Calu3 (cell line): ENCODE measurements around the gene SNRPN. TPM values are rescaled to one million over a fixed set of nuclear protein-coding genes. Genes with fewer than 3 reads are reported as not detected.

ENCODE experiments used
- BruUV-seq: library from RNA; stranded (reverse); fragments of 400-500 nt; replicated peaks from 2 replicates; lab custom pipeline; 2021; lab: Mats Ljungman, UMichigan
- CTCF ChIA-PET: fragments of 300-600 bp; sonication (Branson Sonifier 250); formaldehyde crosslinking; loops from one replicate; lab custom pipeline; 2022; ENCODE audit warnings: antibody characterized with exemption; lab: Charles Lee
- DNase-seq: peaks from one replicate; pipeline ENCODE4 v3.0.0; 2022
- H3K27ac Mint-ChIP-seq: one replicate; pipeline ENCODE4 v1.8.0; 2022; ENCODE audit warnings: mixed read lengths; ENCODE audit not compliant: unreplicated experiment
- H3K27me3 Mint-ChIP-seq: one replicate; pipeline ENCODE4 v1.8.0; 2022; ENCODE audit warnings: mixed read lengths; ENCODE audit not compliant: unreplicated experiment
- H3K36me3 Mint-ChIP-seq: one replicate; pipeline ENCODE4 v1.8.0; 2022; ENCODE audit warnings: mild to moderate bottlenecking, moderate library complexity, mixed read lengths; ENCODE audit not compliant: insufficient read depth, unreplicated experiment
- H3K4me1 Mint-ChIP-seq: one replicate; pipeline ENCODE4 v1.8.0; 2022; ENCODE audit warnings: mild to moderate bottlenecking, low read depth, mixed read lengths; ENCODE audit not compliant: unreplicated experiment
- H3K4me3 Mint-ChIP-seq: one replicate; pipeline ENCODE4 v1.8.0; 2022; ENCODE audit warnings: mild to moderate bottlenecking, low read depth, moderate library complexity, mixed read lengths; ENCODE audit not compliant: unreplicated experiment
- H3K9me3 Mint-ChIP-seq: one replicate; pipeline ENCODE4 v1.8.0; 2022; ENCODE audit warnings: low read depth, mixed read lengths; ENCODE audit not compliant: unreplicated experiment
- intact Hi-C: fragments of 100-400 bp; cut with micrococcal nuclease; formaldehyde crosslinking; loops from one replicate; pipeline ENCODE4 v1.10.0; 2022; ENCODE audit not compliant: unreplicated experiment
- total RNA-seq: library from RNA; stranded (reverse); gene quantifications from 2 replicates; pipeline ENCODE4 v1.2.3, GENCODE V29; 2022
- TF ChIP-seq, protein P1 (sequence below): fragments of 200-600 bp; IDR thresholded peaks from one replicate; pipeline ENCODE4 v1.8.0; 2022; ENCODE audit warnings: antibody characterized with exemption; ENCODE audit not compliant: unreplicated experiment

SNRPN gene
- total RNA-seq, 1 experiment from 2014 or later: not detected

DNA sequence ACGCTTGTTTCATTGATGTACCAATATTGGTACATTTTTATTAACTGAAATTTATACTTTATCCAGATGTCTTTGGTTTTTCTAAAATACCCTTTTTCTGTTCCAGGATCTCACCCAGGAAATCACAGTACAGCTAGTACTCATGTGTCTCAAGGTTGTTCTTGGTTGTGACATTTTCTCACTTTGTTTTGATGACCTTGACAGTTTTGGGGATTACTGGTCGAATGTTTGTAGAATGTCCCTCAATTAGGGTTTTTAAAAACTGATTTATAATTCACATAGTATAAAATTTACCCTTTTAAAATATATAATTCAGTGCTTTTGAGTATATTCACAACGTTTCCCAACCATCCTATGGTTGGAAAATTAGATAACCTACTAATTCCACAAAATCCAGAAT is 6.3 kb upstream of the SNRPN start:
- Mint-ChIP-seq H3K9me3 (no peaks in the 10 kb centered on the region), H3K4me3 (no peak overlapping the region), H3K27me3 (no peaks in the 10 kb centered on the region), H3K36me3 (no peaks in the 10 kb centered on the region), H3K27ac (no peak overlapping the region), H3K4me1 (no peaks in the 10 kb centered on the region)
- CTCF ChIA-PET: no interaction called here
- BruUV-seq: no TSS peak
- TF ChIP-seq, protein P1, sequence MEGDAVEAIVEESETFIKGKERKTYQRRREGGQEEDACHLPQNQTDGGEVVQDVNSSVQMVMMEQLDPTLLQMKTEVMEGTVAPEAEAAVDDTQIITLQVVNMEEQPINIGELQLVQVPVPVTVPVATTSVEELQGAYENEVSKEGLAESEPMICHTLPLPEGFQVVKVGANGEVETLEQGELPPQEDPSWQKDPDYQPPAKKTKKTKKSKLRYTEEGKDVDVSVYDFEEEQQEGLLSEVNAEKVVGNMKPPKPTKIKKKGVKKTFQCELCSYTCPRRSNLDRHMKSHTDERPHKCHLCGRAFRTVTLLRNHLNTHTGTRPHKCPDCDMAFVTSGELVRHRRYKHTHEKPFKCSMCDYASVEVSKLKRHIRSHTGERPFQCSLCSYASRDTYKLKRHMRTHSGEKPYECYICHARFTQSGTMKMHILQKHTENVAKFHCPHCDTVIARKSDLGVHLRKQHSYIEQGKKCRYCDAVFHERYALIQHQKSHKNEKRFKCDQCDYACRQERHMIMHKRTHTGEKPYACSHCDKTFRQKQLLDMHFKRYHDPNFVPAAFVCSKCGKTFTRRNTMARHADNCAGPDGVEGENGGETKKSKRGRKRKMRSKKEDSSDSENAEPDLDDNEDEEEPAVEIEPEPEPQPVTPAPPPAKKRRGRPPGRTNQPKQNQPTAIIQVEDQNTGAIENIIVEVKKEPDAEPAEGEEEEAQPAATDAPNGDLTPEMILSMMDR: no peak
- DNase-seq: no peak
- intact Hi-C loops: no loop called here

DNA sequence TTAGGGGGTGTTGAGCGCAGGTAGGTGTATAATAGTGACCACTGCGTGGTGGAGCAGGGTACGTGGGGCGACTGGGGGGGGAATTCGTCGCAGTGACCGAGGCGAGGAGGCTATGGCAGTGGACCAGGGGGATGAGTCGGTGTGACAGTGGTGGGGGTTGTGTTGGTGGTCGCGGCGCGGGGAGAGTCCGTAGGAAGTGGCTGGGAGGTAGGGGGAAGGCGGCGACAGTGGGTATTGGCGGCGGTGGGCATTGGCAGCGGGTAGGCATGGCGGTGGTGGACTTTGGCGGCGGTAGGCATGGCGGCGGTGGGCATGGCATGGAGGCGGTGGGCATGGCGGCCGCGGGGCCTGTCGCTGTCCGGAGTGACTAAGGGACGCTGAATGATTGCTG is 739 bp downstream of the SNRPN start:
- Mint-ChIP-seq H3K9me3 (no peaks in the 10 kb centered on the region), H3K4me3 (no peak overlapping the region), H3K27me3 (no peaks in the 10 kb centered on the region), H3K4me1 (no peaks in the 10 kb centered on the region), H3K27ac (no peak overlapping the region), H3K36me3 (no peaks in the 10 kb centered on the region)
- TF ChIP-seq, protein P1: no peak
- CTCF ChIA-PET: no interaction called here
- intact Hi-C loops: no loop called here
- DNase-seq: no peak
- no TSS peak for BruUV-seq

GRCh38 chr15:24956111-24956838 is 1.5 kb downstream of the SNRPN start:
- CTCF ChIA-PET: no interaction called here

GRCh38 chr15:24957691-24958090 is 2.9 kb downstream of the SNRPN start:
- no peak for DNase-seq
- CTCF ChIA-PET: no interaction called here

More at GRCh38 chr15:24956111-24956838, 1.5 kb downstream of the SNRPN start:
- intact Hi-C loops: no loop called here
- Mint-ChIP-seq H3K4me1 (no peaks in the 10 kb centered on the region), H3K4me3 (no peak overlapping the region), H3K9me3 (no peaks in the 10 kb centered on the region), H3K36me3 (no peaks in the 10 kb centered on the region), H3K27ac (no peak overlapping the region), H3K27me3 (no peaks in the 10 kb centered on the region)
- no peak for DNase-seq
- TF ChIP-seq, protein P1: no peak
- no TSS peak for BruUV-seq

More at GRCh38 chr15:24957691-24958090, 2.9 kb downstream of the SNRPN start:
- no peaks in the 10 kb centered on the region for H3K9me3 Mint-ChIP-seq
- no TSS peak for BruUV-seq
- intact Hi-C loops: no loop called here
- H3K27ac Mint-ChIP-seq: no peak overlapping the region
- H3K27me3 Mint-ChIP-seq: no peaks in the 10 kb centered on the region
- H3K4me3 Mint-ChIP-seq: no peak overlapping the region
- TF ChIP-seq, protein P1: no peak
- no peaks in the 10 kb centered on the region for H3K36me3 Mint-ChIP-seq
- H3K4me1 Mint-ChIP-seq: no peaks in the 10 kb centered on the region
